Stimulated activated CD4-positive, alpha-beta T cell treated with anti-CD3 and anti-CD28 coated beads, Interleukin-4, amount 100 ng/mL, for 24 hours (primary cell): Measurements from ENCODE around the gene OR2F2.

Source experiments
- DNase-seq: peaks from one replicate; pipeline ENCODE4 v3.0.0-alpha.2; 2020

Gene OR2F2

GRCh38 chr7:143914938-143915652, 19.9 kb upstream of the OR2F2 start:
- DNase-seq: no peak

GRCh38 chr7:143924851-143925250, 10.2 kb upstream of the OR2F2 start:
- DNase-seq: no peak

GRCh38 chr7:143929224-143929920, 5.7 kb upstream of the OR2F2 start:
- DNase-seq: peak; percentile 5

GRCh38 chr7:143931739-143932138, 3.3 kb upstream of the OR2F2 start:
- DNase-seq: no peak

- no peak for DNase-seq
Observed at GRCh38 chr7:143936087-143937009, 1.3 kb downstream of the OR2F2 start.

- DNase-seq: no peak
Observed at GRCh38 chr7:143938379-143939243, 3.6 kb downstream of the OR2F2 start.

GRCh38 chr7:143945423-143945822, 10.4 kb downstream of the OR2F2 start:
- DNase-seq: no peak

- no peak for DNase-seq
Observed at GRCh38 chr7:143947111-143947510, 12.1 kb downstream of the OR2F2 start.

- no peak for DNase-seq
Observed at GRCh38 chr7:143948733-143949132, 13.7 kb downstream of the OR2F2 start.

GRCh38 chr7:143953421-143953820, 18.4 kb downstream of the OR2F2 start:
- no peak for DNase-seq

- DNase-seq: no peak
Observed at GRCh38 chr7:143954135-143954534, 19.1 kb downstream of the OR2F2 start.

- DNase-seq: no peak
Observed at GRCh38 chr7:143954544-143954943, 19.5 kb downstream of the OR2F2 start, which contains the start of gene OR2F1. Gene OR2F1 (plus strand): TSS chr7:143954844. CDS start chr7:143959971, 5,127 bp downstream.

- no peak for DNase-seq
Observed at GRCh38 chr7:143958781-143959180, 23.7 kb downstream of the OR2F2 start.

GRCh38 chr7:143960813-143961610, 26.0 kb downstream of the OR2F2 start:
- no peak for DNase-seq

- DNase-seq: no peak
Observed at GRCh38 chr7:143965280-143965679, 30.2 kb downstream of the OR2F2 start.

GRCh38 chr7:143967398-143967797, 32.4 kb downstream of the OR2F2 start:
- DNase-seq: no peak

- DNase-seq: no peak
Observed at GRCh38 chr7:143973870-143974416, 38.9 kb downstream of the OR2F2 start.

- DNase-seq: no peak
Observed at GRCh38 chr7:143974459-143974858, 39.4 kb downstream of the OR2F2 start.

- no peak for DNase-seq
Observed at GRCh38 chr7:143975617-143976016, 40.6 kb downstream of the OR2F2 start.

- no peak for DNase-seq
Observed at GRCh38 chr7:143978585-143978984, 43.6 kb downstream of the OR2F2 start.

- DNase-seq: no peak
Observed at GRCh38 chr7:143979359-143979758, 44.3 kb downstream of the OR2F2 start.
